Activated T-cell treated with anti-CD3 and anti-CD28 coated beads, Interleukin-2, amount 50 U/mL, for 4 hours (primary cell): ENCODE measurements around the gene PKNOX1. TPM values are rescaled to one million over a fixed set of nuclear protein-coding genes. Genes with fewer than 3 reads are reported as not detected.
"Not testable (repeated sequence)": the region's sequence is repeated elsewhere in the genome, so short reads cannot be mapped to it uniquely, and the experiment has no call there.

Experiments
- ATAC-seq, 2 donors: fragments of 200-7000 bp; cut with Tn5 transposase; one replicate each; pipeline ENCODE4 v1.10.0; 2021
- DNase-seq: peaks from one replicate; pipeline ENCODE4 v3.0.0-alpha.2; 2020
- H3K27me3 Mint-ChIP-seq: one replicate; pipeline ENCODE4 v1.8.0; 2021; ENCODE audit warnings: low read depth, mixed read lengths
- H3K36me3 Mint-ChIP-seq: one replicate; pipeline ENCODE4 v1.8.0; 2022; ENCODE audit warnings: mixed read lengths; ENCODE audit not compliant: insufficient read depth
- H3K4me1 Mint-ChIP-seq: one replicate; pipeline ENCODE4 v1.8.0; 2021; ENCODE audit warnings: low read depth, mixed read lengths
- H3K4me3 Mint-ChIP-seq: one replicate; pipeline ENCODE4 v1.8.0; 2021; ENCODE audit warnings: mild to moderate bottlenecking, moderate library complexity, mixed read lengths
- H3K9me3 Mint-ChIP-seq: one replicate; pipeline ENCODE4 v1.8.0; 2021; ENCODE audit warnings: mixed read lengths
- total RNA-seq, 3 donors: library from RNA; stranded (reverse); gene quantifications; one replicate each; pipeline ENCODE4 v1.2.1, GENCODE V29; 2021

Gene PKNOX1
- total RNA-seq, 3 donors from 2014 or later: 17.5 to 20.7 (median 19.9) TPM

GRCh38 chr21:43031121-43031619 is 56.8 kb downstream of the PKNOX1 start:
- ATAC-seq: no peak
- H3K36me3 Mint-ChIP-seq: peaks cover 25% of the 10 kb centered on the region

GRCh38 chr21:43034101-43034500 is 59.7 kb downstream of the PKNOX1 start:
- H3K4me1 Mint-ChIP-seq: no peaks in the 10 kb centered on the region
- peaks cover 14% of the 10 kb centered on the region for H3K36me3 Mint-ChIP-seq
- no peak for ATAC-seq
- DNase-seq: no peak
- no peaks in the 10 kb centered on the region for H3K9me3 Mint-ChIP-seq
- no peaks in the 10 kb centered on the region for H3K27me3 Mint-ChIP-seq
- no peak overlapping the region for H3K4me3 Mint-ChIP-seq

More at GRCh38 chr21:43031121-43031619, 56.8 kb downstream of the PKNOX1 start:
- H3K4me3 Mint-ChIP-seq: no peak overlapping the region
- H3K9me3 Mint-ChIP-seq: no peaks in the 10 kb centered on the region
- H3K27me3 Mint-ChIP-seq: no peaks in the 10 kb centered on the region
- H3K4me1 Mint-ChIP-seq: no peaks in the 10 kb centered on the region
- DNase-seq: no peak

GRCh38 chr21:43034826-43035225 is 60.5 kb downstream of the PKNOX1 start:
- H3K4me3 Mint-ChIP-seq: no peak overlapping the region
- no peaks in the 10 kb centered on the region for H3K9me3 Mint-ChIP-seq

GRCh38 chr21:43036889-43037288 is 62.5 kb downstream of the PKNOX1 start:
- not testable (repeated sequence) for H3K36me3 Mint-ChIP-seq, H3K4me1 Mint-ChIP-seq, H3K9me3 Mint-ChIP-seq, H3K27me3 Mint-ChIP-seq, H3K4me3 Mint-ChIP-seq, DNase-seq, ATAC-seq

More at GRCh38 chr21:43034826-43035225, 60.5 kb downstream of the PKNOX1 start:
- no peak for DNase-seq
- Mint-ChIP-seq H3K36me3 (peaks cover 9% of the 10 kb centered on the region), H3K4me1 (no peaks in the 10 kb centered on the region), H3K27me3 (no peaks in the 10 kb centered on the region)
- no peak for ATAC-seq

GRCh38 chr21:43037918-43038658 is 63.7 kb downstream of the PKNOX1 start:
- not testable (repeated sequence) for H3K4me1 Mint-ChIP-seq, ATAC-seq, H3K36me3 Mint-ChIP-seq, H3K9me3 Mint-ChIP-seq, H3K4me3 Mint-ChIP-seq, DNase-seq, H3K27me3 Mint-ChIP-seq

- not testable (repeated sequence) for H3K36me3 Mint-ChIP-seq, DNase-seq, H3K4me3 Mint-ChIP-seq, H3K9me3 Mint-ChIP-seq, H3K4me1 Mint-ChIP-seq, ATAC-seq, H3K27me3 Mint-ChIP-seq
Observed at GRCh38 chr21:43038659-43039044, 64.3 kb downstream of the PKNOX1 start.

GRCh38 chr21:43042169-43042568 is 67.8 kb downstream of the PKNOX1 start:
- H3K4me3 Mint-ChIP-seq, ATAC-seq, H3K36me3 Mint-ChIP-seq, H3K9me3 Mint-ChIP-seq, H3K4me1 Mint-ChIP-seq, DNase-seq, H3K27me3 Mint-ChIP-seq: not testable (repeated sequence)

- H3K27me3 Mint-ChIP-seq, H3K4me1 Mint-ChIP-seq, DNase-seq, H3K36me3 Mint-ChIP-seq, H3K4me3 Mint-ChIP-seq, H3K9me3 Mint-ChIP-seq, ATAC-seq: not testable (repeated sequence)
Observed at GRCh38 chr21:43043291-43043690, 68.9 kb downstream of the PKNOX1 start.

GRCh38 chr21:43044547-43044946 is 70.2 kb downstream of the PKNOX1 start:
- H3K4me1 Mint-ChIP-seq, H3K9me3 Mint-ChIP-seq, H3K27me3 Mint-ChIP-seq, H3K36me3 Mint-ChIP-seq, H3K4me3 Mint-ChIP-seq, ATAC-seq, DNase-seq: not testable (repeated sequence)

GRCh38 chr21:43045165-43045875 is 71.0 kb downstream of the PKNOX1 start:
- not testable (repeated sequence) for DNase-seq, H3K36me3 Mint-ChIP-seq, H3K4me1 Mint-ChIP-seq, H3K27me3 Mint-ChIP-seq, H3K9me3 Mint-ChIP-seq, H3K4me3 Mint-ChIP-seq
- peak; percentile 35 to 36 for ATAC-seq

- DNase-seq, H3K4me1 Mint-ChIP-seq, H3K36me3 Mint-ChIP-seq, H3K27me3 Mint-ChIP-seq, H3K9me3 Mint-ChIP-seq, H3K4me3 Mint-ChIP-seq: not testable (repeated sequence)
- peak; percentile 60 to 62 for ATAC-seq
Observed at GRCh38 chr21:43045876-43046821, 71.8 kb downstream of the PKNOX1 start.

- not testable (repeated sequence) for H3K36me3 Mint-ChIP-seq, H3K4me3 Mint-ChIP-seq, H3K9me3 Mint-ChIP-seq, H3K27me3 Mint-ChIP-seq, ATAC-seq, H3K4me1 Mint-ChIP-seq, DNase-seq
Observed at GRCh38 chr21:43053112-43053511, 78.8 kb downstream of the PKNOX1 start.

- H3K27me3 Mint-ChIP-seq, H3K4me1 Mint-ChIP-seq, ATAC-seq, H3K9me3 Mint-ChIP-seq, DNase-seq, H3K4me3 Mint-ChIP-seq, H3K36me3 Mint-ChIP-seq: not testable (repeated sequence)
Observed at GRCh38 chr21:43062955-43063664, 88.7 kb downstream of the PKNOX1 start.
